Neural cell (in vitro differentiated cells): Measurements from ENCODE around the gene EML4.

Experiments
- CTCF ChIP-seq: fragments of 450-650 bp; IDR thresholded peaks from 2 replicates; pipeline ENCODE4 v1.5.1; 2014; ENCODE audit warnings: antibody characterized with exemption, mild to moderate bottlenecking, moderate library complexity; ENCODE audit not compliant: poor library complexity, severe bottlenecking
- EP300 ChIP-seq: fragments of 450-650 bp; conservative IDR thresholded peaks from 2 replicates; pipeline ENCODE4 v1.6.1; 2014; ENCODE audit warnings: antibody characterized with exemption, mild to moderate bottlenecking, moderate library complexity; ENCODE audit not compliant: poor library complexity, severe bottlenecking
- EZH2 ChIP-seq: fragments of 200-600, 300-800 bp; shearing (Covaris generic), sonication (generic); IDR thresholded peaks from 2 replicates; pipeline ENCODE4 v1.6.1; 2014; ENCODE audit warnings: antibody characterized with exemption, low read length, borderline replicate concordance, mild to moderate bottlenecking; ENCODE audit not compliant: insufficient read depth, poor library complexity, severe bottlenecking
- MXI1 ChIP-seq: fragments of 450-650 bp; conservative IDR thresholded peaks from 2 replicates; pipeline ENCODE4 v1.6.1; 2014; ENCODE audit warnings: antibody characterized with exemption, mild to moderate bottlenecking; ENCODE audit not compliant: poor library complexity, severe bottlenecking
- POLR2AphosphoS5 ChIP-seq: IDR thresholded peaks from 2 replicates; pipeline ENCODE4 v1.6.1; 2012
- RAD21 ChIP-seq: fragments of 450-650 bp; conservative IDR thresholded peaks from 2 replicates; pipeline ENCODE4 v1.6.1; 2014; ENCODE audit warnings: antibody characterized with exemption, mild to moderate bottlenecking, moderate library complexity
- REST ChIP-seq: IDR thresholded peaks from 2 replicates; pipeline ENCODE4 v1.6.1; 2012; ENCODE audit warnings: borderline replicate concordance
- SMC3 ChIP-seq: fragments of 450-650 bp; conservative IDR thresholded peaks from 2 replicates; pipeline ENCODE4 v1.6.1; 2014; ENCODE audit warnings: antibody characterized with exemption, mild to moderate bottlenecking, moderate library complexity; ENCODE audit not compliant: poor library complexity
- TAF1 ChIP-seq: IDR thresholded peaks from 2 replicates; pipeline ENCODE4 v1.6.1; 2012; ENCODE audit warnings: low read depth

GRCh38 chr2:42214669-42215068, 45.5 kb downstream of the EML4 start:
- TF ChIP-seq REST (no peak), EP300 (no peak), CTCF (no peak), MXI1 (no peak), POLR2AphosphoS5 (no peak), EZH2 (no peak), TAF1 (no peak), RAD21 (no peak), SMC3 (no peak)
